DND-41 (cell line): Measurements from ENCODE around the gene GPS2.

Source experiments
- CTCF ChIP-seq: IDR thresholded peaks from 2 replicates; pipeline ENCODE4 v1.5.1; 2012; ENCODE audit warnings: borderline replicate concordance, low read length, moderate library complexity, mild to moderate bottlenecking; ENCODE audit not compliant: poor library complexity, severe bottlenecking; ENCODE audit errors: extremely low read depth
- EZH2 ChIP-seq: IDR thresholded peaks from 3 replicates; pipeline ENCODE4 v1.6.1; 2012; ENCODE audit warnings: borderline replicate concordance, low read depth, mild to moderate bottlenecking, moderate library complexity, low read length, inconsistent platforms; ENCODE audit not compliant: severe bottlenecking

GRCh38 chr17:7325031-7325528 lies 9.9 kb upstream of the GPS2 start:
- TF ChIP-seq CTCF = no peak
- TF ChIP-seq EZH2 = no peak
